Upper lobe of right lung (tissue), 1 donor: Measurements from ENCODE around the gene EPDR1. TPM values are rescaled to one million over a fixed set of nuclear protein-coding genes. Genes with fewer than 3 reads are reported as not detected.
"Not testable (repeated sequence)": the region's sequence is repeated elsewhere in the genome, so short reads cannot be mapped to it uniquely, and the experiment has no call there.

ENCODE experiments used
- ATAC-seq: fragments of 200-7000 bp; cut with Tn5 transposase; one replicate; pipeline ENCODE4 v1.9.1; 2020; ENCODE audit warnings: mild to moderate bottlenecking, moderate library complexity
- DNase-seq: peaks from one replicate; pipeline ENCODE4 v3.0.0-alpha.2; 2020
- H3K27ac ChIP-seq: fragments of 200-600 bp; one replicate; pipeline ENCODE4 v1.8.0; 2022
- H3K27me3 ChIP-seq: fragments of 200-600 bp; one replicate; pipeline ENCODE4 v1.8.0; 2022; ENCODE audit warnings: mild to moderate bottlenecking
- H3K36me3 ChIP-seq: fragments of 200-600 bp; one replicate; pipeline ENCODE4 v1.8.0; 2022
- H3K4me1 ChIP-seq: fragments of 200-600 bp; one replicate; pipeline ENCODE4 v1.8.0; 2022
- H3K4me3 ChIP-seq: fragments of 200-600 bp; one replicate; pipeline ENCODE4 v1.8.0; 2022; ENCODE audit warnings: mild to moderate bottlenecking
- H3K9me3 ChIP-seq: fragments of 200-600 bp; one replicate; pipeline ENCODE4 v1.8.0; 2022
- intact Hi-C: fragments of 100-400 bp; cut with DNase I; formaldehyde crosslinking; loops from one replicate; pipeline ENCODE4 v1.11.0; 2022
- total RNA-seq: library from RNA; stranded (reverse); fragmentation: NEBNext Ultra II Directional; extraction: Animal tissue kit (Norgen Biotek cat#: 25700); gene quantifications from one replicate; pipeline ENCODE4 v1.2.1, GENCODE V29; 2021
- TF ChIP-seq, protein P1 (sequence below): fragments of 200-600 bp; IDR thresholded peaks from one replicate; pipeline ENCODE4 v1.8.0; 2022; ENCODE audit warnings: antibody characterized with exemption
- donor health status: DM: no; HTN: yes; CAD: no; lungs with severe emphysema.

The EPDR1 gene
- total RNA-seq, 1 donor from 2014 or later = 70.3 TPM

DNA sequence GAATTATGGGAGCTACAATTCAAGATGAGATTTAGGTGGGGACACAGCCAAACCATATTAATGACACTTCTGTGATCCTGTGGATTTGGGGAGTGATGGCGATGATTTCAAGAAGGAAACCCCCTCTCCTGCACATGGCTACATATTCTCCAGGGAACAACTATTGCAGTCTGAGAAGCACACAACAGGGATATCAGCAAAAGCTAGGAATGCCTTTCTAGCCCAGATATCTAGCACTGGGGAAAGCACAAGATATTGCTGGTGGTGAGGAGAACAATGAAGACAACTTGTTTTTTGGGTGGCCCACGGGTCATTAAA, 24.3 kb downstream of the EPDR1 start:
- no peak for DNase-seq
- H3K27ac ChIP-seq = no peak overlapping the region
- TF ChIP-seq, protein P1, sequence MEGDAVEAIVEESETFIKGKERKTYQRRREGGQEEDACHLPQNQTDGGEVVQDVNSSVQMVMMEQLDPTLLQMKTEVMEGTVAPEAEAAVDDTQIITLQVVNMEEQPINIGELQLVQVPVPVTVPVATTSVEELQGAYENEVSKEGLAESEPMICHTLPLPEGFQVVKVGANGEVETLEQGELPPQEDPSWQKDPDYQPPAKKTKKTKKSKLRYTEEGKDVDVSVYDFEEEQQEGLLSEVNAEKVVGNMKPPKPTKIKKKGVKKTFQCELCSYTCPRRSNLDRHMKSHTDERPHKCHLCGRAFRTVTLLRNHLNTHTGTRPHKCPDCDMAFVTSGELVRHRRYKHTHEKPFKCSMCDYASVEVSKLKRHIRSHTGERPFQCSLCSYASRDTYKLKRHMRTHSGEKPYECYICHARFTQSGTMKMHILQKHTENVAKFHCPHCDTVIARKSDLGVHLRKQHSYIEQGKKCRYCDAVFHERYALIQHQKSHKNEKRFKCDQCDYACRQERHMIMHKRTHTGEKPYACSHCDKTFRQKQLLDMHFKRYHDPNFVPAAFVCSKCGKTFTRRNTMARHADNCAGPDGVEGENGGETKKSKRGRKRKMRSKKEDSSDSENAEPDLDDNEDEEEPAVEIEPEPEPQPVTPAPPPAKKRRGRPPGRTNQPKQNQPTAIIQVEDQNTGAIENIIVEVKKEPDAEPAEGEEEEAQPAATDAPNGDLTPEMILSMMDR = no peak

DNA sequence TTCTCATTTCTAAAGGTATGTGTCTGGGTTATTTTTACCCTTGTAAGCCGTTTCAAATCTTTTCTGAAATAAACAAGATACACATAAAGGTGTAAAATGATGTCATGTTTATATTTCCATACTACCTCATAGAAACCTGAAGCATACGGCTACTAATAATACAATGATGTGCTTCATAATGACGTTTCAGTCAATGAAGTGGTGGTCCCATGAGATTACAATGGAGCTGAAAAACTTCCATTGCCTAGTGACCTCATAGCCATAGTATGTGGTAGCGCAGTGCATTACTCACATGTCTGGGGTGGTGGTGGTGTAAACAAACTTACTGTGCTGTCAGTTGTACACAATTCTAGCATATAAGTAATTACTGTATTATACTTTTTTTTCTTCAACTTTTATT, 24.9 kb downstream of the EPDR1 start:
- Histone ChIP-seq H3K27ac (no peak overlapping the region), H3K36me3 (peaks cover 4% of the 10 kb centered on the region), H3K9me3 (no peaks in the 10 kb centered on the region), H3K4me3 (no peak overlapping the region), H3K27me3 (no peaks in the 10 kb centered on the region), H3K4me1 (peaks cover 6% of the 10 kb centered on the region)
- DNase-seq = no peak
- TF ChIP-seq, protein P1 = no peak
- no peak for ATAC-seq
- intact Hi-C loops = no loop called here

More for the DNA sequence above, 24.3 kb downstream of the EPDR1 start:
- Histone ChIP-seq H3K9me3 (no peaks in the 10 kb centered on the region), H3K4me3 (no peak overlapping the region), H3K4me1 (peaks cover 6% of the 10 kb centered on the region), H3K36me3 (peaks cover 4% of the 10 kb centered on the region), H3K27me3 (no peaks in the 10 kb centered on the region)
- intact Hi-C loops = no loop called here
- ATAC-seq = no peak

DNA sequence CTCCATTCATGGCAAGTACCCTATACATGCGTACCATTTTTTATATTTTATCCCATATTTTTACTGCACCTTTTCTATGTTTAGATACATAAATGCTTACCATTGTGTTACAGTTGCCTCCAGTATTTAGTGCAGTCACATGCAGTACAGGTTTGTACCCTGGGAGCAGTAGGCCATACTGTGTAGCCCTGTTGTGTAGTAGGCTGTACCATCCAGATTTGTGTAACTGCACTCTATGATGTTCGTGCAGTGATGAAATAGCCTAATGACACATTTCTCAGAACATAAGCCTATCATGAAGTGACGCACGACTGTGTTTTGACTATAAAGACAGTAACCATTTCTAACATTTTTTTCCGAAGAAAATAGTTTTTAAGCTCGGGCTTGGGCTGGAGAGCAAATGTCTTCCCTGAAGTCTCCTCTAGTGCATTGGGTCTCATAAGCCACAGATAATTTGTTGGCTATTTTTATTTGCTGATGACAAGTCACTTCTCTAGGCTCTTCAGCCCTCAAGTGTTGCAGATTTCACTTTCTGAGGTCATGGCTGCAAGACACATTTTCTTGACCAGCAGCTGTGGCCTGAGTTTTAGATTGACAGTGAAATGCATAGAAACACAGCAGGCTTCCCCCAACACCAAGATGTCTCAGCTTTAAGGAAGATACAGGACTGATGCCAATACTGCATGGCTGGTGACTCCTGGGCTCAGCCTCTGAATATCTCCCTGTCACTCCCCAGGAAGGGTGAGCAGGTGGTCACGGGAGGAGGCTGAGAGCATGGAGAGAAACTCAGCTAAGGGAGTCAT, 26.9 kb downstream of the EPDR1 start:
- TF ChIP-seq, protein P1 = no peak
- H3K36me3 ChIP-seq = peaks cover 15% of the 10 kb centered on the region
- intact Hi-C loops = no loop called here
- no peak for DNase-seq
- H3K27me3 ChIP-seq = no peaks in the 10 kb centered on the region
- no peak overlapping the region for H3K27ac ChIP-seq
- no peak overlapping the region for H3K4me3 ChIP-seq
- no peaks in the 10 kb centered on the region for H3K9me3 ChIP-seq
- ATAC-seq = no peak
- peaks cover 6% of the 10 kb centered on the region for H3K4me1 ChIP-seq

DNA sequence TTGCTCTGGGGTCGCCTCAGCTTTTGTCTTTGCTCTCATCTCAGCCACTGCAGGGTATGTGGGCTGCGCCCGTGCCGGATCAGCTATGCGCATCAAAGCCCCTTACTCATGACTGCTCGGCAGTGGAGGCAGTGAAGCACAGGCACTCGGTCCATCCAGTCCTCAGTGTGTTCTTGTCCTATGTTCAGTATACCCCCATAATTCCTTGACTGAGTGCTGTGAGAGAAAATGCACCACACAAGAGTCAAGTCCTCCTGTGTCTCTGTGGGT, 27.4 kb downstream of the EPDR1 start:
- intact Hi-C loops = no loop called here
- H3K4me3 ChIP-seq = no peak overlapping the region
- peaks cover 4% of the 10 kb centered on the region for H3K4me1 ChIP-seq
- peaks cover 15% of the 10 kb centered on the region for H3K36me3 ChIP-seq
- H3K9me3 ChIP-seq = no peaks in the 10 kb centered on the region
- H3K27me3 ChIP-seq = no peaks in the 10 kb centered on the region
- DNase-seq = no peak
- no peak overlapping the region for H3K27ac ChIP-seq
- no peak for ATAC-seq
- TF ChIP-seq, protein P1 = no peak

DNA sequence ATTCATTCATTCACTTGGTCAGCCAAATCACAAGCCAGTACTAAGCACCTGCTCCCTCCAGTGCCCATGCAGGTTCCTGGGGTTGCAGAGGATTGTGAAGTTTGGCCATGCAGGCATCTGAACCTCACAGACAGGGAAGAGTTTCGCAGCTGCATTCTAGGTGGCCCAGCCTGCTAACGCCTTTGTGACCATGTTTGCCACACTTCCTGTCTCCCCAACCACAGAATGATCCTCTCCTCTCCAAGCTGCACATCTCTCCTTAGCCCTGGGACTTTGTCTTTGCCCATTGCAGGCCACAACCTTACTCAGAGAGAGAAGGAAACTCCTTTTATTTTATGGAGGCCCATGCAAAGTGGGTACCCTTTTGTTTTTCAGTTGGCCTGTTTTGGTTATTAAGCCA, 31.8 kb downstream of the EPDR1 start:
- ATAC-seq = peak; percentile 23
- no peak for DNase-seq
- intact Hi-C loops = no loop called here
- no peak overlapping the region for H3K4me3 ChIP-seq
- H3K27ac ChIP-seq = no peak overlapping the region
- H3K4me1 ChIP-seq = no peaks in the 10 kb centered on the region
- peaks cover 15% of the 10 kb centered on the region for H3K36me3 ChIP-seq
- no peaks in the 10 kb centered on the region for H3K9me3 ChIP-seq
- TF ChIP-seq, protein P1 = no peak
- no peaks in the 10 kb centered on the region for H3K27me3 ChIP-seq

DNA sequence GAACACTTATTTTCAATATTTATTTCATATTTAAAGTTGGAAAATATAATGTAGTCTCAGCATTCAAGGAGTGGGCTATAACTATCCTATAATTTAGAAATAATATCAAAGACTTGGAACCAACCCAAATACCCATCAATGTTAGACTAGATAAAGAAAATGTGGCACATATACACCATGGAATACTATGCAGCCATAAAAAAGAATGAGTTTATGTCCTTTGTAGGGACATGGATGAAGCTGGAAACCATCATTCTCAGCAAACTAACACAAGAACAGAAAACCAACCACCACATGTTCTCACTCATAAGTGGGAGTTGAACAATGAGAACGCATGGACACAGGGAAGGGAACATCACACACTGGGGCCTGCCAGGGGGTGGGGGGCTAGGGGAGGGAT, 33.8 kb downstream of the EPDR1 start:
- H3K4me3 ChIP-seq, H3K27ac ChIP-seq, H3K4me1 ChIP-seq, H3K27me3 ChIP-seq, ATAC-seq, DNase-seq, intact Hi-C loops, H3K9me3 ChIP-seq: not testable (repeated sequence)
- H3K36me3 ChIP-seq = peaks cover 15% of the 10 kb centered on the region
